WTC11 (cell line): ENCODE measurements around the gene ASCC3. TPM values are rescaled to one million over a fixed set of nuclear protein-coding genes. Genes with fewer than 3 reads are reported as not detected.

Experiments used
- ATAC-seq: fragments of 200-7000 bp; cut with Tn5 transposase; 2 replicates; pipeline ENCODE4 v1.10.0; 2021; ENCODE audit warnings: mild to moderate bottlenecking, moderate library complexity
- CTCF ChIA-PET: fragments of 300-600 bp; sonication (Branson Sonifier 250); formaldehyde crosslinking; loops from one replicate; lab custom pipeline; 2021; ENCODE audit warnings: antibody characterized with exemption; lab: Charles Lee
- POLR2A ChIA-PET: fragments of 350-600 bp; sonication (Branson Sonifier 250); formaldehyde crosslinking; loops from one replicate; lab custom pipeline; 2021; ENCODE audit warnings: antibody characterized with exemption; lab: Charles Lee
- DNase-seq: peaks from one replicate; pipeline ENCODE4 v3.0.0; 2021; ENCODE audit warnings: low spot score
- H3K27ac Mint-ChIP-seq: 2 replicates; pipeline ENCODE4 v1.8.0; 2021; ENCODE audit warnings: mixed read lengths
- H3K27me3 Mint-ChIP-seq: 2 replicates; pipeline ENCODE4 v1.8.0; 2021; ENCODE audit warnings: low read depth, mild to moderate bottlenecking, moderate library complexity, mixed read lengths
- H3K36me3 Mint-ChIP-seq: 2 replicates; pipeline ENCODE4 v1.8.0; 2021; ENCODE audit warnings: mixed read lengths
- H3K4me1 Mint-ChIP-seq: 2 replicates; pipeline ENCODE4 v1.8.0; 2022; ENCODE audit warnings: mixed read lengths
- H3K4me3 Mint-ChIP-seq: 2 replicates; pipeline ENCODE4 v1.8.0; 2021; ENCODE audit warnings: mild to moderate bottlenecking, moderate library complexity, mixed read lengths
- H3K9me3 Mint-ChIP-seq: 2 replicates; pipeline ENCODE4 v1.8.0; 2021; ENCODE audit warnings: mixed read lengths
- CBFB ChIP-seq: sonication (generic); formaldehyde crosslinking; IDR thresholded peaks from 2 replicates; pipeline ENCODE4 v1.8.1; 2022; ENCODE audit warnings: mild to moderate bottlenecking, low read depth, missing genetic modification reagents
- CTCF ChIP-seq: fragments of 200-600 bp; IDR thresholded peaks from 2 replicates; pipeline ENCODE4 v1.8.0; 2022; ENCODE audit warnings: antibody characterized with exemption
- EMX1 ChIP-seq: fragments of 250-450 bp; sonication (Bioruptor Pico); IDR thresholded peaks from 2 replicates; pipeline ENCODE4 v1.8.0; 2021; ENCODE audit warnings: mild to moderate bottlenecking
- KAT7 ChIP-seq: sonication (generic); formaldehyde crosslinking; IDR thresholded peaks from 2 replicates; pipeline ENCODE4 v1.8.1; 2023; ENCODE audit warnings: missing genetic modification reagents, mild to moderate bottlenecking, borderline replicate concordance
- MYBL2 ChIP-seq: sonication (generic); formaldehyde crosslinking; IDR thresholded peaks from 2 replicates; pipeline ENCODE4 v1.8.1; 2023; ENCODE audit warnings: mild to moderate bottlenecking, moderate library complexity, missing genetic modification reagents
- NFATC4 ChIP-seq: fragments of 250-450 bp; sonication (Bioruptor Pico); IDR thresholded peaks from 2 replicates; pipeline ENCODE4 v1.9.0; 2021; ENCODE audit warnings: mild to moderate bottlenecking
- NFE2L1 ChIP-seq: sonication (generic); formaldehyde crosslinking; IDR thresholded peaks from 2 replicates; pipeline ENCODE4 v1.8.1; 2023; ENCODE audit warnings: missing genetic modification reagents
- NR3C1 ChIP-seq: sonication (generic); formaldehyde crosslinking; conservative IDR thresholded peaks from 2 replicates; pipeline ENCODE4 v1.8.1; 2023; ENCODE audit warnings: low read depth, mild to moderate bottlenecking, missing genetic modification reagents
- TCF7 ChIP-seq: sonication (generic); formaldehyde crosslinking; IDR thresholded peaks from 2 replicates; pipeline ENCODE4 v1.8.0; 2022; ENCODE audit warnings: mild to moderate bottlenecking, low read depth, missing genetic modification reagents, moderate library complexity
- ZNF396 ChIP-seq: fragments of 250-450 bp; sonication (Bioruptor Pico); IDR thresholded peaks from 2 replicates; pipeline ENCODE4 v1.8.0; 2021; ENCODE audit warnings: mild to moderate bottlenecking, moderate library complexity, borderline replicate concordance
- total RNA-seq: library from RNA; stranded (reverse); gene quantifications from 3 replicates; pipeline ENCODE4 v1.2.3, GENCODE V29; 2021
- TF ChIP-seq, protein P1 (sequence below): sonication (generic); formaldehyde crosslinking; IDR thresholded peaks from 2 replicates; pipeline ENCODE4 v1.8.1; 2023; ENCODE audit warnings: mild to moderate bottlenecking, missing genetic modification reagents, moderate library complexity
- TF ChIP-seq, protein P2 (sequence below): sonication (generic); formaldehyde crosslinking; IDR thresholded peaks from 2 replicates; pipeline ENCODE4 v1.8.1; 2023; ENCODE audit warnings: mild to moderate bottlenecking, moderate library complexity, missing genetic modification reagents
- TF ChIP-seq, protein P3 (sequence below): fragments of 250-450 bp; sonication (Bioruptor Pico); IDR thresholded peaks from 2 replicates; pipeline ENCODE4 v1.8.0; 2021; ENCODE audit warnings: mild to moderate bottlenecking
- TF ChIP-seq, protein P4 (sequence below): sonication (generic); formaldehyde crosslinking; IDR thresholded peaks from 2 replicates; pipeline ENCODE4 v1.8.1; 2022; ENCODE audit warnings: low read depth, mild to moderate bottlenecking, moderate library complexity, missing genetic modification reagents, borderline replicate concordance
- TF ChIP-seq, protein P5 (sequence below): sonication (generic); formaldehyde crosslinking; IDR thresholded peaks from 2 replicates; pipeline ENCODE4 v1.8.0; 2023; ENCODE audit warnings: mild to moderate bottlenecking, missing genetic modification reagents
- TF ChIP-seq, protein P6 (sequence below): sonication (generic); formaldehyde crosslinking; IDR thresholded peaks from 2 replicates; pipeline ENCODE4 v1.8.1; 2022; ENCODE audit warnings: mild to moderate bottlenecking, moderate library complexity, missing genetic modification reagents

ASCC3 gene
- total RNA-seq, 1 experiment from 2014 or later: 80.7 TPM

GRCh38 chr6:100877851-100878250 is 3.3 kb downstream of the ASCC3 start:
- Mint-ChIP-seq H3K27me3 (no peaks in the 10 kb centered on the region; the same call in 1 of the 2 replicates), H3K36me3 (peaks cover 10% of the 10 kb centered on the region), H3K4me3 (peak overlapping the region; percentile 50), H3K9me3 (no peaks in the 10 kb centered on the region; the same call in 1 of the 2 replicates), H3K4me1 (peaks cover 73% of the 10 kb centered on the region), H3K27ac (peak overlapping the region; percentile 94)
- CTCF ChIA-PET: no interaction called here
- DNase-seq (no peak), ATAC-seq (no peak)
- POLR2A ChIA-PET: no interaction called here
- TF ChIP-seq CTCF (no peak), NR3C1 (no peak), KAT7 (CRISPR knock-in tag) (no peak), NFE2L1 (CRISPR knock-in tag) (no peak), CBFB (CRISPR knock-in tag) (no peak), MYBL2 (CRISPR knock-in tag) (no peak), ZNF396 (CRISPR knock-in tag) (no peak), EMX1 (no peak), TCF7 (CRISPR knock-in tag) (no peak), NFATC4 (CRISPR knock-in tag) (no peak)
- TF ChIP-seq, protein P1, sequence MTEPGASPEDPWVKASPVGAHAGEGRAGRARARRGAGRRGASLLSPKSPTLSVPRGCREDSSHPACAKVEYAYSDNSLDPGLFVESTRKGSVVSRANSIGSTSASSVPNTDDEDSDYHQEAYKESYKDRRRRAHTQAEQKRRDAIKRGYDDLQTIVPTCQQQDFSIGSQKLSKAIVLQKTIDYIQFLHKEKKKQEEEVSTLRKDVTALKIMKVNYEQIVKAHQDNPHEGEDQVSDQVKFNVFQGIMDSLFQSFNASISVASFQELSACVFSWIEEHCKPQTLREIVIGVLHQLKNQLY (CRISPR knock-in tag): no peak
- TF ChIP-seq, protein P2, sequence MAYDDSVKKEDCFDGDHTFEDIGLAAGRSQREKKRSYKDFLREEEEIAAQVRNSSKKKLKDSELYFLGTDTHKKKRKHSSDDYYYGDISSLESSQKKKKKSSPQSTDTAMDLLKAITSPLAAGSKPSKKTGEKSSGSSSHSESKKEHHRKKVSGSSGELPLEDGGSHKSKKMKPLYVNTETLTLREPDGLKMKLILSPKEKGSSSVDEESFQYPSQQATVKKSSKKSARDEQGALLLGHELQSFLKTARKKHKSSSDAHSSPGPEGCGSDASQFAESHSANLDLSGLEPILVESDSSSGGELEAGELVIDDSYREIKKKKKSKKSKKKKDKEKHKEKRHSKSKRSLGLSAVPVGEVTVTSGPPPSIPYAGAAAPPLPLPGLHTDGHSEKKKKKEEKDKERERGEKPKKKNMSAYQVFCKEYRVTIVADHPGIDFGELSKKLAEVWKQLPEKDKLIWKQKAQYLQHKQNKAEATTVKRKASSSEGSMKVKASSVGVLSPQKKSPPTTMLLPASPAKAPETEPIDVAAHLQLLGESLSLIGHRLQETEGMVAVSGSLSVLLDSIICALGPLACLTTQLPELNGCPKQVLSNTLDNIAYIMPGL (CRISPR knock-in tag): no peak
- TF ChIP-seq, protein P3, sequence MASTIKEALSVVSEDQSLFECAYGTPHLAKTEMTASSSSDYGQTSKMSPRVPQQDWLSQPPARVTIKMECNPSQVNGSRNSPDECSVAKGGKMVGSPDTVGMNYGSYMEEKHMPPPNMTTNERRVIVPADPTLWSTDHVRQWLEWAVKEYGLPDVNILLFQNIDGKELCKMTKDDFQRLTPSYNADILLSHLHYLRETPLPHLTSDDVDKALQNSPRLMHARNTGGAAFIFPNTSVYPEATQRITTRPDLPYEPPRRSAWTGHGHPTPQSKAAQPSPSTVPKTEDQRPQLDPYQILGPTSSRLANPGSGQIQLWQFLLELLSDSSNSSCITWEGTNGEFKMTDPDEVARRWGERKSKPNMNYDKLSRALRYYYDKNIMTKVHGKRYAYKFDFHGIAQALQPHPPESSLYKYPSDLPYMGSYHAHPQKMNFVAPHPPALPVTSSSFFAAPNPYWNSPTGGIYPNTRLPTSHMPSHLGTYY (CRISPR knock-in tag): no peak
- TF ChIP-seq, protein P4, sequence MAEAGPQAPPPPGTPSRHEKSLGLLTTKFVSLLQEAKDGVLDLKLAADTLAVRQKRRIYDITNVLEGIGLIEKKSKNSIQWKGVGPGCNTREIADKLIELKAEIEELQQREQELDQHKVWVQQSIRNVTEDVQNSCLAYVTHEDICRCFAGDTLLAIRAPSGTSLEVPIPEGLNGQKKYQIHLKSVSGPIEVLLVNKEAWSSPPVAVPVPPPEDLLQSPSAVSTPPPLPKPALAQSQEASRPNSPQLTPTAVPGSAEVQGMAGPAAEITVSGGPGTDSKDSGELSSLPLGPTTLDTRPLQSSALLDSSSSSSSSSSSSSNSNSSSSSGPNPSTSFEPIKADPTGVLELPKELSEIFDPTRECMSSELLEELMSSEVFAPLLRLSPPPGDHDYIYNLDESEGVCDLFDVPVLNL: no peak
- TF ChIP-seq, protein P5, sequence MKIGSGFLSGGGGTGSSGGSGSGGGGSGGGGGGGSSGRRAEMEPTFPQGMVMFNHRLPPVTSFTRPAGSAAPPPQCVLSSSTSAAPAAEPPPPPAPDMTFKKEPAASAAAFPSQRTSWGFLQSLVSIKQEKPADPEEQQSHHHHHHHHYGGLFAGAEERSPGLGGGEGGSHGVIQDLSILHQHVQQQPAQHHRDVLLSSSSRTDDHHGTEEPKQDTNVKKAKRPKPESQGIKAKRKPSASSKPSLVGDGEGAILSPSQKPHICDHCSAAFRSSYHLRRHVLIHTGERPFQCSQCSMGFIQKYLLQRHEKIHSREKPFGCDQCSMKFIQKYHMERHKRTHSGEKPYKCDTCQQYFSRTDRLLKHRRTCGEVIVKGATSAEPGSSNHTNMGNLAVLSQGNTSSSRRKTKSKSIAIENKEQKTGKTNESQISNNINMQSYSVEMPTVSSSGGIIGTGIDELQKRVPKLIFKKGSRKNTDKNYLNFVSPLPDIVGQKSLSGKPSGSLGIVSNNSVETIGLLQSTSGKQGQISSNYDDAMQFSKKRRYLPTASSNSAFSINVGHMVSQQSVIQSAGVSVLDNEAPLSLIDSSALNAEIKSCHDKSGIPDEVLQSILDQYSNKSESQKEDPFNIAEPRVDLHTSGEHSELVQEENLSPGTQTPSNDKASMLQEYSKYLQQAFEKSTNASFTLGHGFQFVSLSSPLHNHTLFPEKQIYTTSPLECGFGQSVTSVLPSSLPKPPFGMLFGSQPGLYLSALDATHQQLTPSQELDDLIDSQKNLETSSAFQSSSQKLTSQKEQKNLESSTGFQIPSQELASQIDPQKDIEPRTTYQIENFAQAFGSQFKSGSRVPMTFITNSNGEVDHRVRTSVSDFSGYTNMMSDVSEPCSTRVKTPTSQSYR (CRISPR knock-in tag): no peak
- TF ChIP-seq, protein P6, sequence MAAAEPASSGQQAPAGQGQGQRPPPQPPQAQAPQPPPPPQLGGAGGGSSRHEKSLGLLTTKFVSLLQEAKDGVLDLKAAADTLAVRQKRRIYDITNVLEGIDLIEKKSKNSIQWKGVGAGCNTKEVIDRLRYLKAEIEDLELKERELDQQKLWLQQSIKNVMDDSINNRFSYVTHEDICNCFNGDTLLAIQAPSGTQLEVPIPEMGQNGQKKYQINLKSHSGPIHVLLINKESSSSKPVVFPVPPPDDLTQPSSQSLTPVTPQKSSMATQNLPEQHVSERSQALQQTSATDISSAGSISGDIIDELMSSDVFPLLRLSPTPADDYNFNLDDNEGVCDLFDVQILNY: no peak
